AG09319 (cell line): ENCODE measurements around the gene UBR7.

ENCODE experiments used
- DNase-seq: peaks from one replicate; pipeline ENCODE4 v3.0.0-alpha.2; 2010; ENCODE audit warnings: low read depth; ENCODE audit errors: extremely low read depth
- CTCF ChIP-seq: IDR thresholded peaks from 2 replicates; pipeline ENCODE4 v1.5.1; 2011; ENCODE audit warnings: low read depth, mild to moderate bottlenecking, inconsistent platforms, low read length, moderate library complexity

UBR7 gene

GRCh38 chr14:93212432-93212831 is 5.4 kb downstream of the UBR7 start:
- TF ChIP-seq CTCF = no peak
- DNase-seq = no peak

- TF ChIP-seq CTCF = no peak
- DNase-seq = no peak
These were observed 7.5 kb downstream of the UBR7 start for GRCh38 chr14:93214598-93214997.

- no peak for DNase-seq
- TF ChIP-seq CTCF = peak; percentile 57
These were observed 12.2 kb downstream of the UBR7 start for GRCh38 chr14:93219103-93219726.

- no peak for DNase-seq
- TF ChIP-seq CTCF = no peak
These were observed 13.5 kb downstream of the UBR7 start for GRCh38 chr14:93220509-93220908.

GRCh38 chr14:93223565-93223964 is 16.5 kb downstream of the UBR7 start:
- no peak for DNase-seq
- no peak for TF ChIP-seq CTCF

GRCh38 chr14:93228550-93228949 is 21.5 kb downstream of the UBR7 start:
- no peak for TF ChIP-seq CTCF
- no peak for DNase-seq

- TF ChIP-seq CTCF = no peak
- no peak for DNase-seq
These were observed 23.5 kb downstream of the UBR7 start for GRCh38 chr14:93230539-93230938.
